T47D (cell line): Measurements from ENCODE around the gene SRSF4.
"Not testable (repeated sequence)": the region's sequence is repeated elsewhere in the genome, so short reads cannot be mapped to it uniquely, and the experiment has no call there.

Source experiments
- DNase-seq, 2 experiments: peaks; one replicate each; pipeline versions ENCODE4 v3.0.0 to v3.0.0-alpha.2; 2011 to 2012; ENCODE audit warnings: low read depth in 1 of 2, low spot score in 1 of 2
- JUND ChIP-seq: IDR thresholded peaks from 2 replicates; pipeline ENCODE4 v1.6.1; 2012; ENCODE audit warnings: low read depth
- in situ Hi-C: cut with HindIII; loops from 2 replicates; pipeline ENCODE4 v1.10.0; 2016; ENCODE audit warnings: low sequenced_read_pairs, low pct_unique_long_range_greater_than_20kb

The SRSF4 gene

GRCh38 chr1:29167904-29168303, 13.8 kb downstream of the SRSF4 start:
- in situ Hi-C loops = no loop called here
- TF ChIP-seq JUND = no peak
- DNase-seq = no peak

DNA sequence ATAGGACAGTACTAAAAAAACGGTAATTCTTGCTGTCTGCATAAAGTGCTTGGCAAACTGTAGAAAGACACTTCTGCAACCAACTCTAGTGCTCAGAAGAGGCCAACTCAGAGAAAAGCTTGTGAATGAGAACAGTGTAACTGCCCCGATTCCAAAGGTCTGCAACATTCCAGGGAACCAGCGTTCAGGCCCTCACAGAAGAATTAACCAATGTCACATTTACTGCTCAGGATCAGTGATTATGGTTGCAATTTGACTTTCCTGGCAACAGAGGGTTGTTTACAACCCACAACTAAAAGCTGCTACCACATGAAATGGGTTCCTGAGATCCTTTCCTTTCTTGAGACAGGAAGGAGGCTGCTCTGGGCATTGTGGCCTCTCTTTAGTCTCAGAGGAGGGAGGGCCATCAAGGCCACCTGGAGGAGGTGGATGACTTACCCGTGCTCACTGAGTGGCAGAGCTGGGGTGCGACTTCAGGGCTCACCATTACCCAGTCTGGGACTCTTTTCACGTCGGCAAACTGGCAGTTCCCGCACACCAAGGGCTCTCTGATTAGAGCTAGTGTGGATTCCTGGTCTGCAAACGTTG, 15.3 kb downstream of the SRSF4 start:
- no peak for DNase-seq
- TF ChIP-seq JUND = no peak
- in situ Hi-C loops = no loop called here

DNA sequence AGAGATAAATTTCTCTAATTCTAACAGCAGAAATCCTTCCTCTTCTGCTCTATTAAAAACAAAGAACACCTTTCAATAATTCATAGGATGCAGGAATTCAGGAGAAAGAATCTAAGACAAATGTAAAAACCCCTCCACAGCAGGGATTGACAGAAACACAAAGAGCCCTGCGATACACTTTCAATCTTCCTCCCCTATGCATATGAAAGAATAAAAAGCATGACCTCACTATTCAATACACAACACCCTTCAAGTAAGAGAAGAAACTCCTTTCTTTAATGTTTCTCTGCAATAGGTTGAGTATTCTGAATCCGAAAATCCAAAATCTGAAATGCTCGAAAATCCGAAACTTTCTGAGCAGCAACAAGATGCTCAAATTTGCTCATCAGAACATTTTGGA, 17.1 kb downstream of the SRSF4 start:
- DNase-seq = no peak
- in situ Hi-C loops = no loop called here
- no peak for TF ChIP-seq JUND

GRCh38 chr1:29162476-29163138, 19.1 kb downstream of the SRSF4 start:
- no peak for DNase-seq
- in situ Hi-C loops = no loop called here
- no peak for TF ChIP-seq JUND

DNA sequence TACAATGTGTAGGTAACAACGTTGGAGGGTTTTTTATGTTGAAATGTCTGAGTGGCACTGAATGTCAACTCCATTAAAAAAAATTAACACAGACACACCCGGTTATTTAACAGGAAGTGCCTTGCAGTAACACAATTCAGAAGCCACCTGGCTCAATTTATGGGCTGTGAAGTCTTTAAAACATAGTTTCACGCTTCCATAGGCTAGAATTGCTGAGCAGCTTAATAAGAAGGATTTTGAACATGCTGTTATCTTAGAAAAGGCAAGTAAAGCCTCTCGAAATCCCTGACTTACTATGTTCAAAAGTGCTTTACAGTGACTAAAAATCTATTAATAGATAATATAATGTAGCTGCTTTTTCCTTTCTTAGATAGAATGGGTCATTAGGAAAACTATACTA, 19.7 kb downstream of the SRSF4 start:
- in situ Hi-C loops = no loop called here
- no peak for TF ChIP-seq JUND
- DNase-seq = no peak

GRCh38 chr1:29159773-29160172, 21.9 kb downstream of the SRSF4 start:
- in situ Hi-C loops = no loop called here
- no peak for TF ChIP-seq JUND
- DNase-seq = no peak

- in situ Hi-C loops = no loop called here
- DNase-seq = no peak
- no peak for TF ChIP-seq JUND
Measured at GRCh38 chr1:29157269-29157601, 24.5 kb downstream of the SRSF4 start.

DNA sequence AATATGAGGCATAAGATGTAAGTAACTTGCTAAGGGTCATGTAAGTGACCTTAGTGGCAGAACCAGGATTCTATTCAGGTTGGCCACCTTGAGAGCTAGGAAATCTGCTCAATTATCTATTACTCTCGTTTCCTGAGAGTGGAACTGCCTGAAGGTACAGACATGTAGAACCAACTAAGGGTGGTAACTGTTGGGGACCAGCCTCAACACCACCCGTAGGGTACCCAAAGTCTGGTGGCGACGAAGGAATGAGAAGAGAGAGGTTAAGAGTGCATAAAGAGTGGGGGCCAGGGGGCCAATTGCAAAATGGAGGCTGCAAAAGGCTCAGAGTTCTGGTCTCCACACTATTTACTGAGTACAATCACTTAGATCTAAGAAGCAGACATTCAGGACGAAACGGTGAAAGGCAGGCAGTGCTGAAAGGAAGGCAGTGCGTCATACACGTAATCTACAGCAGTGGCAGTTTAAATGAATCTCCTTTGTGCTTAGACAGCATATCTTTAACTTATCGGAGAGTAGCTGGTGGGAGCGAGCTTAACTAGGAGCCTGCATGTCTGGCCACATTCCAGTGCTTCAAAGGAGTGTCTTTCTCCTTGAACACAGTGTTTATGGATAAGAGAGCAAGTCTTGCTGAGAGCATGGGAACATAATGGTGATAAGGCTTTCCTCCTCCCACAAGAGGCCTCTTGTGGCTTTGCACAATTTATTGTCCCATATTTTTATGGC, 25.0 kb downstream of the SRSF4 start:
- in situ Hi-C loops = no loop called here
- TF ChIP-seq JUND = no peak
- DNase-seq = no peak

- TF ChIP-seq JUND = no peak
- DNase-seq = no peak
- in situ Hi-C loops = no loop called here
Measured at GRCh38 chr1:29152046-29152805, 29.5 kb downstream of the SRSF4 start.

DNA sequence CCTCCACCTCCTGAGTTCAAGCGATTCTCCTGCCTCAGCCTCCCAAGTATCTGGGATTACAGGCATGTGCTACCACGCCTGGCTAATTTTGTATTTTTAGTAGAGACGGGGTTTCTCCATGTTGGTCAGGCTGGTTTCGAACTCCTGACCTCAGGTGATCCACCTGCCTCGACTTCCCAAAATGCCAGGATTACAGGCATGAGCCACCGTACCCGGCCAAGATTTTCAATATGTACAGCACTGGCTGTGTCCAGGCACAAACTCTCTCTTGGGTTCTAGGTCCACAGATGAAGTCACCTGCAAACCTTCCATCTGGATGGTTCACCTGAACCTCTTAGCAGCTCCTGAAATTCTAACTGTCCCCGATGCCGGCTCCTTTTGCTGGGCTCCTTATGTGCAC, 31.4 kb downstream of the SRSF4 start:
- in situ Hi-C loops, DNase-seq: not testable (repeated sequence)

GRCh38 chr1:29148656-29149491, 32.8 kb downstream of the SRSF4 start:
- in situ Hi-C loops = no loop called here
- DNase-seq = no peak
- no peak for TF ChIP-seq JUND

GRCh38 chr1:29145739-29146437, 35.8 kb downstream of the SRSF4 start:
- in situ Hi-C loops = no loop called here
- no peak for DNase-seq
- no peak for TF ChIP-seq JUND
